GM08714 (cell line): ENCODE results near the gene RNLS.

Experiments used
- H3K4me3 ChIP-seq: fragments of 200-500 bp; sonication (Bioruptor generic); 2 replicates; pipeline ENCODE4 v1.5.1; 2014; ENCODE audit warnings: mild to moderate bottlenecking, low read length, inconsistent platforms
- ZNF274 ChIP-seq: IDR thresholded peaks from 2 replicates; pipeline ENCODE4 v1.6.1; 2012; ENCODE audit warnings: mild to moderate bottlenecking, low read depth, low read length

RNLS gene

GRCh38 chr10:88273567-88273966, 309.6 kb downstream of the RNLS start:
- no peak overlapping the region for H3K4me3 ChIP-seq
- no peak for TF ChIP-seq ZNF274

- no peak for TF ChIP-seq ZNF274
- H3K4me3 ChIP-seq, result peak overlapping the region; percentile 49; the same call in 1 of the 2 replicates
These were observed 311.2 kb downstream of the RNLS start for GRCh38 chr10:88271761-88272543.

GRCh38 chr10:88270871-88271713, 312.0 kb downstream of the RNLS start:
- no peak for TF ChIP-seq ZNF274
- H3K4me3 ChIP-seq, result peak overlapping the region; percentile 49; the same call in 1 of the 2 replicates

GRCh38 chr10:88270061-88270808, 312.9 kb downstream of the RNLS start:
- H3K4me3 ChIP-seq, result no peak overlapping the region
- no peak for TF ChIP-seq ZNF274

GRCh38 chr10:88262591-88263234, 320.4 kb downstream of the RNLS start:
- no peak for TF ChIP-seq ZNF274
- no peak overlapping the region for H3K4me3 ChIP-seq

GRCh38 chr10:88261152-88261551, 322.0 kb downstream of the RNLS start:
- TF ChIP-seq ZNF274, result no peak
- H3K4me3 ChIP-seq, result no peak overlapping the region

- TF ChIP-seq ZNF274, result no peak
- H3K4me3 ChIP-seq, result no peak overlapping the region
These were observed 322.6 kb downstream of the RNLS start for GRCh38 chr10:88260329-88261051.

GRCh38 chr10:88259381-88259780, 323.7 kb downstream of the RNLS start:
- no peak for TF ChIP-seq ZNF274
- H3K4me3 ChIP-seq, result no peak overlapping the region

- H3K4me3 ChIP-seq, result no peak overlapping the region
- no peak for TF ChIP-seq ZNF274
These were observed 326.2 kb downstream of the RNLS start for GRCh38 chr10:88256886-88257285.

GRCh38 chr10:88256013-88256680, 327.0 kb downstream of the RNLS start:
- TF ChIP-seq ZNF274, result no peak
- H3K4me3 ChIP-seq, result no peak overlapping the region

- TF ChIP-seq ZNF274, result no peak
- no peak overlapping the region for H3K4me3 ChIP-seq
These were observed 329.0 kb downstream of the RNLS start for GRCh38 chr10:88254091-88254490.

GRCh38 chr10:88253622-88254021, 329.5 kb downstream of the RNLS start:
- TF ChIP-seq ZNF274, result no peak

GRCh38 chr10:88253128-88253527, 330.0 kb downstream of the RNLS start:
- no peak overlapping the region for H3K4me3 ChIP-seq
- TF ChIP-seq ZNF274, result no peak

More at GRCh38 chr10:88253622-88254021, 329.5 kb downstream of the RNLS start:
- H3K4me3 ChIP-seq, result no peak overlapping the region
